Endothelial cell of umbilical vein (primary cell): Measurements from ENCODE around the gene WDR18.

ENCODE experiments used
- POLR2A ChIP-seq: IDR thresholded peaks from 2 replicates; pipeline ENCODE4 v1.6.1; 2012; ENCODE audit warnings: low read depth, mild to moderate bottlenecking, control low read depth, low read length
- TF ChIP-seq, protein P1 (sequence below), 2 donors: IDR thresholded peaks; 1 replicate in 1 of 2; 2 replicates in 1 of 2; pipeline ENCODE4 v1.5.1; 2011; ENCODE audit warnings: low read length in 2 of 2, mild to moderate bottlenecking in 2 of 2, moderate library complexity in 2 of 2, control low read depth in 1 of 2, inconsistent platforms in 1 of 2, low read depth in 1 of 2; ENCODE audit not compliant: insufficient read depth in 1 of 2; ENCODE audit errors: extremely low read depth in 1 of 2
- TF ChIP-seq, protein P2 (sequence below): IDR thresholded peaks from 2 replicates; pipeline ENCODE4 v1.6.1; 2011; ENCODE audit not compliant: insufficient read depth, insufficient read length

DNA sequence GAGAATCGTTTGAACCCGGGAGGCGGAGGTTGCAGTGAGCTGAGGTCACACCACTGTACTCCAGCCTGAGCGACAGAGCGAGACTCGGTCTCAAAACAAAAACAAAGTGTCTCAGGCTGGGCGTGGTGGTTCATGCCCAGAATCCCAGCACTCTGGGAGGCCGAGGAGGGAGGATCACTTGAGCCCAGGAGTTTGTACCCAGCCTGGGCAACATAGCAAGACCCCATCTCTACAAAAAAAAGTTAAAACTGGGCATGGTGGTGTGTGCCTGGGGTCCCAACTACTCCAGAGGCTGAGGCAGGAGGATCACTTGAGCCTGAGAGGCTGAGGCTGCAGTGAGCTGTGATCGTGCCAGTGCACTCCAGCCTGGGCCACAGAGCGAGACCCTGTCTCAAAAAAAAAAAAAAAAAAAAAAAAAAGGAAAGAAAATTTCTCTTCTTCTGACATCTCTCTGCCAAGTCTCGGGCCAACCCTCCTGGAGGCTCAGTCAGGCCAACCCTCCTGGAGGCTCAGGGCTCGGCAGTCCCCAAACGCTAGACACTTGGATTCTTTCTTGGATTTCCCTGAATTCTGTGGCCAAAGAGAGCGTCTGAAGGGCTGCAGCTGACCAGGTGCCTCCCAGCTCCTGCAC, 32.0 kb upstream of the WDR18 start:
- TF ChIP-seq, protein P1, sequence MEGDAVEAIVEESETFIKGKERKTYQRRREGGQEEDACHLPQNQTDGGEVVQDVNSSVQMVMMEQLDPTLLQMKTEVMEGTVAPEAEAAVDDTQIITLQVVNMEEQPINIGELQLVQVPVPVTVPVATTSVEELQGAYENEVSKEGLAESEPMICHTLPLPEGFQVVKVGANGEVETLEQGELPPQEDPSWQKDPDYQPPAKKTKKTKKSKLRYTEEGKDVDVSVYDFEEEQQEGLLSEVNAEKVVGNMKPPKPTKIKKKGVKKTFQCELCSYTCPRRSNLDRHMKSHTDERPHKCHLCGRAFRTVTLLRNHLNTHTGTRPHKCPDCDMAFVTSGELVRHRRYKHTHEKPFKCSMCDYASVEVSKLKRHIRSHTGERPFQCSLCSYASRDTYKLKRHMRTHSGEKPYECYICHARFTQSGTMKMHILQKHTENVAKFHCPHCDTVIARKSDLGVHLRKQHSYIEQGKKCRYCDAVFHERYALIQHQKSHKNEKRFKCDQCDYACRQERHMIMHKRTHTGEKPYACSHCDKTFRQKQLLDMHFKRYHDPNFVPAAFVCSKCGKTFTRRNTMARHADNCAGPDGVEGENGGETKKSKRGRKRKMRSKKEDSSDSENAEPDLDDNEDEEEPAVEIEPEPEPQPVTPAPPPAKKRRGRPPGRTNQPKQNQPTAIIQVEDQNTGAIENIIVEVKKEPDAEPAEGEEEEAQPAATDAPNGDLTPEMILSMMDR (IDR thresholded peaks at IDR 0.05; ENCODE audit: extremely low read depth in 1 of 2, insufficient read depth in 1 of 2, low read depth in 1 of 2, low read length in 2 of 2): no peak
- TF ChIP-seq, protein P2, sequence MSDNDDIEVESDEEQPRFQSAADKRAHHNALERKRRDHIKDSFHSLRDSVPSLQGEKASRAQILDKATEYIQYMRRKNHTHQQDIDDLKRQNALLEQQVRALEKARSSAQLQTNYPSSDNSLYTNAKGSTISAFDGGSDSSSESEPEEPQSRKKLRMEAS: no peak
- TF ChIP-seq POLR2A: no peak
